ENCODE measurements around the gene DTWD1. TPM values are rescaled to one million over a fixed set of nuclear protein-coding genes. Genes with fewer than 3 reads are reported as not detected.
"Not testable (repeated sequence)": the region's sequence is repeated elsewhere in the genome, so short reads cannot be mapped to it uniquely, and the experiment has no call there.

DTWD1 gene
- total and polyA plus RNA-seq, 2 experiments from 2014 or later, result 14.2 to 37.0 TPM

GRCh38 chr15:49610157-49610918 is 10.5 kb upstream of the DTWD1 start:
- Histone ChIP-seq H3K27ac (no peak overlapping the region), H3K36me3 (replicated peaks; ENCODE audit: insufficient read depth, low read depth) (no peaks in the 10 kb centered on the region)
- WGBS (ENCODE audit: low lambda C conversion rate, missing lambda C conversion rate), result 84% methylated on average over 2 of the region's 2 CpGs

GRCh38 chr15:49612240-49612639 is 8.6 kb upstream of the DTWD1 start:
- H3K4me3 ChIP-seq; H2AFZ ChIP-seq; H3K27me3 ChIP-seq; H3K9me2 ChIP-seq (replicated peaks; ENCODE audit: insufficient read depth); DNase-seq (ENCODE audit: low spot score); H3K36me3 ChIP-seq (replicated peaks; ENCODE audit: insufficient read depth, low read depth); H3K9me3 ChIP-seq (ENCODE audit: low read depth); H3K4me2 ChIP-seq; H3K79me2 ChIP-seq; H3K4me1 ChIP-seq (ENCODE audit: insufficient read depth); H4K20me1 ChIP-seq (ENCODE audit: insufficient read depth, poor library complexity, severe bottlenecking); H3K27ac ChIP-seq: not testable (repeated sequence)
- WGBS (ENCODE audit: low lambda C conversion rate, missing lambda C conversion rate), result 99% methylated on average over 3 of the region's 3 CpGs

More at GRCh38 chr15:49610157-49610918, 10.5 kb upstream of the DTWD1 start:
- Histone ChIP-seq H3K4me2 (no peak overlapping the region), H3K4me3 (no peak overlapping the region), H2AFZ (no peak overlapping the region), H3K79me2 (no peaks in the 10 kb centered on the region), H3K9me3 (ENCODE audit: low read depth) (no peaks in the 10 kb centered on the region), H3K9me2 (replicated peaks; ENCODE audit: insufficient read depth) (no peaks in the 10 kb centered on the region), H3K4me1 (ENCODE audit: insufficient read depth) (no peaks in the 10 kb centered on the region), H4K20me1 (ENCODE audit: insufficient read depth, poor library complexity, severe bottlenecking) (no peaks in the 10 kb centered on the region), H3K27me3 (no peaks in the 10 kb centered on the region)
- TF ChIP-seq EZH2 (IDR thresholded peaks at IDR 0.05; ENCODE audit: borderline replicate concordance), result no peak
- TF ChIP-seq EZH2phosphoT487 (IDR thresholded peaks at IDR 0.05; ENCODE audit: low read depth, severe bottlenecking, unreplicated experiment), result no peak
- no peak for TF ChIP-seq CTCF (IDR thresholded peaks at IDR 0.05; ENCODE audit: poor library complexity)
- DNase-seq (ENCODE audit: low spot score), result no peak

DNA sequence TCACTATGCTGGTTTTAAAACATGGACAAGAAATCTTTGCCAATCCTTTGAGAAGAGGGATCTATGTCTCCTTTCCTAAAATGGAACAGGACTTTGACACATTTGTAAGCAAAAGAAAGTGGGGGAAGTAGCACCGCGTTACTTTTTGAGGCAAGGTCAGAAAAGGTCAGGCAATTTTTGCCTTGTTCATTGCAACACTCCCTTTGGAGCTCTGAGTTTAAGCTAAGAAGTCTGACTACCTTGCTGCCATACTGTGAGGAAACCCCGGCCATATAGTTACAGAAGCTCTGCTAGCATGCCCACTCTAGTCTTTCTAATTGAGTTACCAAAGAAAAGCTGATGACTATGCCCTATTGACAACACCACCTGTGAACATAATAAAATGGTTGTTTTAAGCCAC is 1.6 kb upstream of the DTWD1 start:
- H3K36me3 ChIP-seq (replicated peaks; ENCODE audit: insufficient read depth, low read depth), result no peaks in the 10 kb centered on the region
- no peak for TF ChIP-seq CTCF (IDR thresholded peaks at IDR 0.05; ENCODE audit: poor library complexity)
- no peak for TF ChIP-seq EZH2phosphoT487 (IDR thresholded peaks at IDR 0.05; ENCODE audit: low read depth, severe bottlenecking, unreplicated experiment)
- no peak for TF ChIP-seq EZH2 (IDR thresholded peaks at IDR 0.05; ENCODE audit: borderline replicate concordance)
- no peak overlapping the region for H3K4me3 ChIP-seq
- H3K79me2 ChIP-seq, result peaks cover 26% of the 10 kb centered on the region
- no peaks in the 10 kb centered on the region for H3K9me3 ChIP-seq (ENCODE audit: low read depth)
- H3K4me2 ChIP-seq, result peak overlapping the region; percentile 71
- H3K27ac ChIP-seq, result peak overlapping the region; percentile 90
- DNase-seq (ENCODE audit: low spot score), result no peak
- H4K20me1 ChIP-seq (ENCODE audit: insufficient read depth, poor library complexity, severe bottlenecking), result no peaks in the 10 kb centered on the region
- no peaks in the 10 kb centered on the region for H3K9me2 ChIP-seq (replicated peaks; ENCODE audit: insufficient read depth)
- 87% methylated on average over 3 of the region's 3 CpGs for WGBS (ENCODE audit: low lambda C conversion rate, missing lambda C conversion rate)
- H3K27me3 ChIP-seq, result no peaks in the 10 kb centered on the region
- H3K4me1 ChIP-seq (ENCODE audit: insufficient read depth), result peaks cover 18% of the 10 kb centered on the region
- H2AFZ ChIP-seq, result peak overlapping the region; percentile 72

- H3K9me3 ChIP-seq (ENCODE audit: low read depth), result no peaks in the 10 kb centered on the region
- H4K20me1 ChIP-seq (ENCODE audit: insufficient read depth, poor library complexity, severe bottlenecking), result no peaks in the 10 kb centered on the region
- WGBS (ENCODE audit: low lambda C conversion rate, missing lambda C conversion rate), result 9% methylated on average over 6 of the region's 6 CpGs
- peaks cover 26% of the 10 kb centered on the region for H3K79me2 ChIP-seq
- peak overlapping the region; percentile 90 for H3K27ac ChIP-seq
- H3K4me3 ChIP-seq, result peak overlapping the region; percentile 32
- peaks cover 18% of the 10 kb centered on the region for H3K4me1 ChIP-seq (ENCODE audit: insufficient read depth)
- peak overlapping the region; percentile 71 for H3K4me2 ChIP-seq
- no peak for TF ChIP-seq EZH2phosphoT487 (IDR thresholded peaks at IDR 0.05; ENCODE audit: low read depth, severe bottlenecking, unreplicated experiment)
- no peak for TF ChIP-seq CTCF (IDR thresholded peaks at IDR 0.05; ENCODE audit: poor library complexity)
- TF ChIP-seq EZH2 (IDR thresholded peaks at IDR 0.05; ENCODE audit: borderline replicate concordance), result no peak
- no peaks in the 10 kb centered on the region for H3K36me3 ChIP-seq (replicated peaks; ENCODE audit: insufficient read depth, low read depth)
- peak overlapping the region; percentile 72 for H2AFZ ChIP-seq
- H3K27me3 ChIP-seq, result no peaks in the 10 kb centered on the region
- DNase-seq (ENCODE audit: low spot score), result no peak
- no peaks in the 10 kb centered on the region for H3K9me2 ChIP-seq (replicated peaks; ENCODE audit: insufficient read depth)
Measured at GRCh38 chr15:49620199-49620598, 649 bp upstream of the DTWD1 start.

Measured in hepatocyte (in vitro differentiated cells).